HG03103 (cell line): ENCODE measurements around the gene EIF2B1.
"Not testable (repeated sequence)": the region's sequence is repeated elsewhere in the genome, so short reads cannot be mapped to it uniquely, and the experiment has no call there.

Source experiments
- ATAC-seq: cut with Tn5 transposase; IDR thresholded peaks from one replicate; pipeline ENCODE4 v1.9.1; 2021; ENCODE audit warnings: low read depth; ENCODE audit not compliant: unreplicated experiment

Gene EIF2B1

GRCh38 chr12:123621101-123621500 lies 12.4 kb downstream of the EIF2B1 start:
- no peak for ATAC-seq

GRCh38 chr12:123617580-123617979 lies 15.9 kb downstream of the EIF2B1 start:
- no peak for ATAC-seq

- no peak for ATAC-seq
Observed at GRCh38 chr12:123617144-123617543, 16.3 kb downstream of the EIF2B1 start.

- ATAC-seq, result no peak
Observed at GRCh38 chr12:123614531-123614930, 19.0 kb downstream of the EIF2B1 start.

- ATAC-seq, result no peak
Observed at GRCh38 chr12:123614110-123614509, 19.4 kb downstream of the EIF2B1 start.

- no peak for ATAC-seq
Observed at GRCh38 chr12:123608182-123608581, 25.3 kb downstream of the EIF2B1 start.

- ATAC-seq, result no peak
Observed at GRCh38 chr12:123607756-123608155, 25.7 kb downstream of the EIF2B1 start.

- not testable (repeated sequence) for ATAC-seq
Observed at GRCh38 chr12:123603495-123603894, 30.0 kb downstream of the EIF2B1 start.

GRCh38 chr12:123602651-123603195 lies 30.8 kb downstream of the EIF2B1 start:
- ATAC-seq, result no peak

- ATAC-seq, result peak; percentile 76
Observed at GRCh38 chr12:123601602-123602489, 31.6 kb downstream of the EIF2B1 start, which contains the start of gene DDX55. TSS of gene DDX55 (plus strand) at chr12:123602099. CDS start at chr12:123602149, 50 bp downstream.

GRCh38 chr12:123599721-123600120 lies 33.8 kb downstream of the EIF2B1 start:
- no peak for ATAC-seq

- ATAC-seq, result no peak
Observed at GRCh38 chr12:123599310-123599709, 34.2 kb downstream of the EIF2B1 start.

GRCh38 chr12:123598522-123598921 lies 35.0 kb downstream of the EIF2B1 start:
- no peak for ATAC-seq

GRCh38 chr12:123597100-123597499 lies 36.4 kb downstream of the EIF2B1 start:
- ATAC-seq, result no peak

GRCh38 chr12:123595729-123596128 lies 37.8 kb downstream of the EIF2B1 start:
- ATAC-seq, result no peak

GRCh38 chr12:123591702-123592481 lies 41.6 kb downstream of the EIF2B1 start:
- no peak for ATAC-seq

GRCh38 chr12:123580772-123581171 lies 52.7 kb downstream of the EIF2B1 start:
- ATAC-seq, result no peak

- ATAC-seq, result not testable (repeated sequence)
Observed at GRCh38 chr12:123578829-123579228, 54.7 kb downstream of the EIF2B1 start.

- no peak for ATAC-seq
Observed at GRCh38 chr12:123578243-123578642, 55.2 kb downstream of the EIF2B1 start.

GRCh38 chr12:123576611-123577010 lies 56.9 kb downstream of the EIF2B1 start:
- ATAC-seq, result no peak

GRCh38 chr12:123573870-123574269 lies 59.6 kb downstream of the EIF2B1 start:
- ATAC-seq, result no peak
